SK-N-SH (cell line): ENCODE data around the gene TVP23C. TPM values are rescaled to one million over a fixed set of nuclear protein-coding genes. Genes with fewer than 3 reads are reported as not detected.

Source experiments
- CTCF ChIA-PET: fragments of 300-600, 350-600 bp; formaldehyde crosslinking; extraction: SDS; loops from one replicate; lab custom pipeline; 2021; lab: Yijun Ruan, JAX
- POLR2A ChIA-PET: fragments of 350-600 bp; sonication (Branson Sonifier 250); formaldehyde crosslinking; extraction: SDS; loops from one replicate; lab custom pipeline; 2020; ENCODE audit warnings: antibody characterized with exemption, inconsistent platforms; lab: Yijun Ruan, JAX
- DNase-seq: peaks from one replicate; pipeline ENCODE4 v3.0.0; 2012
- H2AFZ ChIP-seq: fragments of 200-600 bp; sonication (generic); 2 replicates; pipeline ENCODE4 v1.8.1; 2016; ENCODE audit warnings: antibody characterized with exemption, mild to moderate bottlenecking, low read depth
- H3F3A ChIP-seq: fragments of 200-600 bp; sonication (generic); replicated peaks from 2 replicates; pipeline ENCODE3; 2016; ENCODE audit warnings: antibody characterized with exemption, mild to moderate bottlenecking; ENCODE audit not compliant: insufficient read depth
- H3K27ac ChIP-seq, 2 experiments: fragments of 200-500 bp in 1 of 2; fragments of 200-600 bp in 1 of 2; sonication (Bioruptor generic) in 1 of 2; sonication (generic), shearing (Covaris generic) in 1 of 2; 2 replicates each; pipeline versions ENCODE4 v1.5.1 to v1.6.1; 2014 to 2016; ENCODE audit warnings: low read depth in 2 of 2, inconsistent platforms in 1 of 2, low read length in 1 of 2, mild to moderate bottlenecking in 1 of 2, mixed read lengths in 1 of 2
- H3K27me3 ChIP-seq: fragments of 200-600 bp; sonication (generic), shearing (Covaris generic); 2 replicates; pipeline ENCODE4 v1.6.1; 2016; ENCODE audit warnings: mixed run types; ENCODE audit not compliant: insufficient read depth
- H3K36me3 ChIP-seq, 2 experiments: fragments of 200-500 bp in 1 of 2; fragments of 200-600 bp in 1 of 2; sonication (Bioruptor generic) in 1 of 2; sonication (generic) in 1 of 2; replicated peaks in 1 of 2; 2 replicates each; pipeline versions ENCODE3 to v1.5.1; 2014 to 2016; ENCODE audit warnings: low read length in 1 of 2, mild to moderate bottlenecking in 1 of 2; ENCODE audit not compliant: insufficient read depth in 2 of 2, control insufficient read depth in 1 of 2
- H3K4me1 ChIP-seq, 2 experiments: fragments of 200-500 bp in 1 of 2; fragments of 200-600 bp in 1 of 2; sonication (Bioruptor generic) in 1 of 2; sonication (generic), shearing (Covaris generic) in 1 of 2; 2 replicates each; pipeline versions ENCODE4 v1.5.1 to v1.6.1; 2014 to 2016; ENCODE audit warnings: low read depth in 1 of 2, low read length in 1 of 2, mixed run types in 1 of 2; ENCODE audit not compliant: insufficient read depth in 2 of 2, control insufficient read depth in 1 of 2
- H3K4me2 ChIP-seq: fragments of 200-600 bp; sonication (generic), shearing (Covaris generic); 2 replicates; pipeline ENCODE4 v1.6.1; 2017; ENCODE audit warnings: mixed run types
- H3K4me3 ChIP-seq, 2 experiments: fragments of 200-500 bp in 1 of 2; fragments of 200-600 bp in 1 of 2; sonication (Bioruptor generic) in 1 of 2; sonication (generic), shearing (Covaris generic) in 1 of 2; 2 replicates each; pipeline versions ENCODE4 v1.5.1 to v1.8.1; 2014 to 2016; ENCODE audit warnings: low read depth in 2 of 2, inconsistent platforms in 1 of 2, low read length in 1 of 2, mild to moderate bottlenecking in 1 of 2, mixed read lengths in 1 of 2, moderate library complexity in 1 of 2
- H3K79me2 ChIP-seq: fragments of 200-600 bp; sonication (generic); 2 replicates; pipeline ENCODE4 v1.8.1; 2017; ENCODE audit warnings: mild to moderate bottlenecking; ENCODE audit not compliant: insufficient read depth
- H3K9ac ChIP-seq: fragments of 200-600 bp; sonication (generic); 2 replicates; pipeline ENCODE4 v1.6.1; 2017; ENCODE audit warnings: mixed run types
- H3K9me2 ChIP-seq: fragments of 200-600 bp; sonication (generic); 2 replicates; pipeline ENCODE4 v1.6.1; 2017; ENCODE audit warnings: mixed run types
- H3K9me3 ChIP-seq: fragments of 200-600 bp; sonication (generic); 2 replicates; pipeline ENCODE4 v1.6.1; 2017; ENCODE audit warnings: mixed run types, mild to moderate bottlenecking, moderate library complexity
- H4K20me1 ChIP-seq: fragments of 200-600 bp; sonication (generic); 2 replicates; pipeline ENCODE4 v1.6.1; 2017; ENCODE audit warnings: mild to moderate bottlenecking, mixed run types; ENCODE audit not compliant: insufficient read depth
- ELF1 ChIP-seq: IDR thresholded peaks from 2 replicates; pipeline ENCODE4 v1.4.0; 2012
- EP300 ChIP-seq, 2 experiments: IDR thresholded peaks; 2 replicates each; pipeline versions ENCODE4 v1.4.0 to v1.6.1; 2012; ENCODE audit warnings: borderline replicate concordance in 1 of 2, low read depth in 1 of 2, low read length in 1 of 2
- FOXJ3 ChIP-seq: sonication (generic); formaldehyde crosslinking; IDR thresholded peaks from 2 replicates; pipeline ENCODE4 v1.5.1; 2020; ENCODE audit warnings: mild to moderate bottlenecking, missing genetic modification reagents
- FOXM1 ChIP-seq: IDR thresholded peaks from 2 replicates; pipeline ENCODE4 v1.4.0; 2012; ENCODE audit warnings: low read depth, mild to moderate bottlenecking
- GABPA ChIP-seq: IDR thresholded peaks from 2 replicates; pipeline ENCODE4 v1.4.0; 2012; ENCODE audit warnings: low read depth, mild to moderate bottlenecking
- GATA2 ChIP-seq: sonication (generic); formaldehyde crosslinking; IDR thresholded peaks from 2 replicates; pipeline ENCODE4 v1.5.0; 2020; ENCODE audit warnings: mild to moderate bottlenecking, missing genetic modification reagents
- IRF3 ChIP-seq: fragments of 150-350 bp; IDR thresholded peaks from 2 replicates; pipeline ENCODE4 v1.6.1; 2016; ENCODE audit warnings: mild to moderate bottlenecking, low read depth, low read length
- JUND ChIP-seq: IDR thresholded peaks from 2 replicates; pipeline ENCODE4 v1.4.0; 2012
- MEF2A ChIP-seq: IDR thresholded peaks from 2 replicates; pipeline ENCODE4 v1.4.0; 2012; ENCODE audit warnings: low read depth, borderline replicate concordance
- NRF1 ChIP-seq: IDR thresholded peaks from 2 replicates; pipeline ENCODE4 v1.6.1; 2012; ENCODE audit warnings: low read depth, mild to moderate bottlenecking, low read length
- PBX3 ChIP-seq: IDR thresholded peaks from 2 replicates; pipeline ENCODE4; 2012
- RAD21 ChIP-seq: IDR thresholded peaks from 2 replicates; pipeline ENCODE4 v1.6.1; 2012; ENCODE audit warnings: mild to moderate bottlenecking, low read length
- RFX5 ChIP-seq: IDR thresholded peaks from 2 replicates; pipeline ENCODE4 v1.6.1; 2012; ENCODE audit warnings: mild to moderate bottlenecking, improper control_type of control experiment, low read length
- SIN3A ChIP-seq: IDR thresholded peaks from 2 replicates; pipeline ENCODE4 v1.6.1; 2012; ENCODE audit warnings: low read depth, mild to moderate bottlenecking, low read length, moderate library complexity, borderline replicate concordance
- TEAD4 ChIP-seq: IDR thresholded peaks from 2 replicates; pipeline ENCODE4 v1.4.0; 2012; ENCODE audit warnings: mild to moderate bottlenecking, borderline replicate concordance; ENCODE audit not compliant: insufficient read depth
- USF2 ChIP-seq: fragments of 150-350 bp; IDR thresholded peaks from 2 replicates; pipeline ENCODE4 v1.6.1; 2017; ENCODE audit warnings: antibody characterized with exemption, low read length, low read depth, borderline replicate concordance
- WGBS: methylation state at CpG from one replicate; pipeline ENCODE4 v1.1.6; 2017; ENCODE audit warnings: low lambda C conversion rate; 5-methylcytosine and 5-hydroxymethylcytosine counted together
- polyA plus RNA-seq, 3 experiments: library from polyadenylated mRNA; depleted of rRNA; stranded (reverse); fragments of >200 nt; gene quantifications; 2 replicates each; pipeline ENCODE4 v1.2.3, GENCODE V29; 2012
- TF ChIP-seq, protein P1 (sequence below): IDR thresholded peaks from 2 replicates; pipeline ENCODE4 v1.6.1; 2012; ENCODE audit warnings: mild to moderate bottlenecking, low read depth, low read length, moderate library complexity
- TF ChIP-seq, protein P2 (sequence below): fragments of 200-600 bp; sonication (generic); IDR thresholded peaks from 2 replicates; pipeline ENCODE4 v1.6.1; 2017; ENCODE audit warnings: antibody characterized with exemption, mild to moderate bottlenecking, moderate library complexity
- TF ChIP-seq, protein P3 (sequence below): IDR thresholded peaks from 2 replicates; pipeline ENCODE4 v1.4.0; 2012; ENCODE audit warnings: low read depth

TVP23C gene
- polyA plus RNA-seq, 1 of the 3 experiments (the other 2 are of a cell fraction): 4.7 TPM

DNA sequence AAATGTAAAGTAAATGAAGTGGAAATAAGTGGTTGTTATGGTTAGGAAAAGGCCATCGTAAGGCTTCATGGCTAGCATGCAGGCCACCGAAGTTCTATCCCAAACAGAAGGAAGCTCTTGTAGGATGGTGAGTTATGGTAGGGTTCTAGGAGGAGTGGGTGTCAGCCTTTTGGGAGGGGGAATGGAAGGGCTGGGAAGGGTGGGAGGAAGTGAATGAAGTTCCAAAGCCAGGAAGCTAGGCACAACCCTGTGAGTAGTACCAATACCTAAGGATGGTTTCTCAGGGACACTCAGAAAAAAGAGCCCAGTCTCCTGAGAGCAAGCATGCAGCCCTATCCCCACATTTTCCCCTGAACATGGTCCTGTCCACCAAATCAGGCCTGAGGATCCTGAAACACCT lies 59.6 kb downstream of the TVP23C start (continued):
- no peak for TF ChIP-seq USF2

GRCh38 chr17:15502369-15503112 lies 60.7 kb downstream of the TVP23C start:
- Histone ChIP-seq H4K20me1 (no peaks in the 10 kb centered on the region), H3K79me2 (no peaks in the 10 kb centered on the region), H3K4me2 (no peak overlapping the region), H3K9ac (no peak overlapping the region), H3F3A (no peaks in the 10 kb centered on the region), H3K9me2 (no peaks in the 10 kb centered on the region), H3K9me3 (no peaks in the 10 kb centered on the region), H3K27me3 (no peaks in the 10 kb centered on the region), H3K4me3 (peak overlapping the region in 1 of 2 experiments; percentile 20; a peak in 1 of 4 replicates), H3K4me1 (peaks cover 2 to 5% of the 10 kb centered on the region in 2 experiments; a peak in 1 of 4 replicates), H3K36me3 (peaks cover under 1 to 9% of the 10 kb centered on the region in 2 experiments), H3K27ac (peak overlapping the region in 1 of 2 experiments; percentile 25; a peak in 1 of 4 replicates), H2AFZ (no peak overlapping the region)
- 49% methylated on average over 31 of the region's 32 CpGs for WGBS
- POLR2A ChIA-PET: interaction anchor here (1.0 kb wide), 1 partner anchor 240 kb away, joined by 6 read pairs; no protein-coding TSS in a partner anchor
- CTCF ChIA-PET: interaction anchor here (0.6 to 20.1 kb wide), 63 partner anchors 8 to 463 kb away, joined by 3 to 359 read pairs (median 4); partner anchors contain the start of gene PMP22
- DNase-seq: peak; percentile 89
- TF ChIP-seq, protein P1, sequence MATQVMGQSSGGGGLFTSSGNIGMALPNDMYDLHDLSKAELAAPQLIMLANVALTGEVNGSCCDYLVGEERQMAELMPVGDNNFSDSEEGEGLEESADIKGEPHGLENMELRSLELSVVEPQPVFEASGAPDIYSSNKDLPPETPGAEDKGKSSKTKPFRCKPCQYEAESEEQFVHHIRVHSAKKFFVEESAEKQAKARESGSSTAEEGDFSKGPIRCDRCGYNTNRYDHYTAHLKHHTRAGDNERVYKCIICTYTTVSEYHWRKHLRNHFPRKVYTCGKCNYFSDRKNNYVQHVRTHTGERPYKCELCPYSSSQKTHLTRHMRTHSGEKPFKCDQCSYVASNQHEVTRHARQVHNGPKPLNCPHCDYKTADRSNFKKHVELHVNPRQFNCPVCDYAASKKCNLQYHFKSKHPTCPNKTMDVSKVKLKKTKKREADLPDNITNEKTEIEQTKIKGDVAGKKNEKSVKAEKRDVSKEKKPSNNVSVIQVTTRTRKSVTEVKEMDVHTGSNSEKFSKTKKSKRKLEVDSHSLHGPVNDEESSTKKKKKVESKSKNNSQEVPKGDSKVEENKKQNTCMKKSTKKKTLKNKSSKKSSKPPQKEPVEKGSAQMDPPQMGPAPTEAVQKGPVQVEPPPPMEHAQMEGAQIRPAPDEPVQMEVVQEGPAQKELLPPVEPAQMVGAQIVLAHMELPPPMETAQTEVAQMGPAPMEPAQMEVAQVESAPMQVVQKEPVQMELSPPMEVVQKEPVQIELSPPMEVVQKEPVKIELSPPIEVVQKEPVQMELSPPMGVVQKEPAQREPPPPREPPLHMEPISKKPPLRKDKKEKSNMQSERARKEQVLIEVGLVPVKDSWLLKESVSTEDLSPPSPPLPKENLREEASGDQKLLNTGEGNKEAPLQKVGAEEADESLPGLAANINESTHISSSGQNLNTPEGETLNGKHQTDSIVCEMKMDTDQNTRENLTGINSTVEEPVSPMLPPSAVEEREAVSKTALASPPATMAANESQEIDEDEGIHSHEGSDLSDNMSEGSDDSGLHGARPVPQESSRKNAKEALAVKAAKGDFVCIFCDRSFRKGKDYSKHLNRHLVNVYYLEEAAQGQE: no peak
- TF ChIP-seq, protein P2, sequence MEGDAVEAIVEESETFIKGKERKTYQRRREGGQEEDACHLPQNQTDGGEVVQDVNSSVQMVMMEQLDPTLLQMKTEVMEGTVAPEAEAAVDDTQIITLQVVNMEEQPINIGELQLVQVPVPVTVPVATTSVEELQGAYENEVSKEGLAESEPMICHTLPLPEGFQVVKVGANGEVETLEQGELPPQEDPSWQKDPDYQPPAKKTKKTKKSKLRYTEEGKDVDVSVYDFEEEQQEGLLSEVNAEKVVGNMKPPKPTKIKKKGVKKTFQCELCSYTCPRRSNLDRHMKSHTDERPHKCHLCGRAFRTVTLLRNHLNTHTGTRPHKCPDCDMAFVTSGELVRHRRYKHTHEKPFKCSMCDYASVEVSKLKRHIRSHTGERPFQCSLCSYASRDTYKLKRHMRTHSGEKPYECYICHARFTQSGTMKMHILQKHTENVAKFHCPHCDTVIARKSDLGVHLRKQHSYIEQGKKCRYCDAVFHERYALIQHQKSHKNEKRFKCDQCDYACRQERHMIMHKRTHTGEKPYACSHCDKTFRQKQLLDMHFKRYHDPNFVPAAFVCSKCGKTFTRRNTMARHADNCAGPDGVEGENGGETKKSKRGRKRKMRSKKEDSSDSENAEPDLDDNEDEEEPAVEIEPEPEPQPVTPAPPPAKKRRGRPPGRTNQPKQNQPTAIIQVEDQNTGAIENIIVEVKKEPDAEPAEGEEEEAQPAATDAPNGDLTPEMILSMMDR: peak; percentile 95
- no peak for TF ChIP-seq FOXJ3 (CRISPR knock-in tag)
- no peak for TF ChIP-seq JUND
- TF ChIP-seq GABPA: no peak
- TF ChIP-seq TEAD4: no peak
- TF ChIP-seq SIN3A: no peak
- TF ChIP-seq, protein P3, sequence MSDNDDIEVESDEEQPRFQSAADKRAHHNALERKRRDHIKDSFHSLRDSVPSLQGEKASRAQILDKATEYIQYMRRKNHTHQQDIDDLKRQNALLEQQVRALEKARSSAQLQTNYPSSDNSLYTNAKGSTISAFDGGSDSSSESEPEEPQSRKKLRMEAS: 0 out of 2 replicates have a peak, but pooled peaks have one; percentile 20
- no peak for TF ChIP-seq FOXM1
- no peak for TF ChIP-seq MEF2A
- TF ChIP-seq ELF1: no peak
- no peak for TF ChIP-seq GATA2 (CRISPR knock-in tag)
- no peak for TF ChIP-seq EP300 (IDR thresholded peaks at IDR 0.05; ENCODE audit: borderline replicate concordance in 1 of 2, low read depth in 1 of 2, low read length in 1 of 2)
- TF ChIP-seq RFX5: no peak
- TF ChIP-seq IRF3: no peak
- TF ChIP-seq RAD21: peak; percentile 90
- TF ChIP-seq PBX3: no peak
- TF ChIP-seq NRF1: no peak
